Epidermal melanocyte (primary cell): ENCODE results near the gene HMGB2.

Experiments used
- DNase-seq: peaks from one replicate; pipeline ENCODE4 v3.0.0; 2011; ENCODE audit warnings: low spot score; ENCODE audit not compliant: insufficient read length

The HMGB2 gene

DNA sequence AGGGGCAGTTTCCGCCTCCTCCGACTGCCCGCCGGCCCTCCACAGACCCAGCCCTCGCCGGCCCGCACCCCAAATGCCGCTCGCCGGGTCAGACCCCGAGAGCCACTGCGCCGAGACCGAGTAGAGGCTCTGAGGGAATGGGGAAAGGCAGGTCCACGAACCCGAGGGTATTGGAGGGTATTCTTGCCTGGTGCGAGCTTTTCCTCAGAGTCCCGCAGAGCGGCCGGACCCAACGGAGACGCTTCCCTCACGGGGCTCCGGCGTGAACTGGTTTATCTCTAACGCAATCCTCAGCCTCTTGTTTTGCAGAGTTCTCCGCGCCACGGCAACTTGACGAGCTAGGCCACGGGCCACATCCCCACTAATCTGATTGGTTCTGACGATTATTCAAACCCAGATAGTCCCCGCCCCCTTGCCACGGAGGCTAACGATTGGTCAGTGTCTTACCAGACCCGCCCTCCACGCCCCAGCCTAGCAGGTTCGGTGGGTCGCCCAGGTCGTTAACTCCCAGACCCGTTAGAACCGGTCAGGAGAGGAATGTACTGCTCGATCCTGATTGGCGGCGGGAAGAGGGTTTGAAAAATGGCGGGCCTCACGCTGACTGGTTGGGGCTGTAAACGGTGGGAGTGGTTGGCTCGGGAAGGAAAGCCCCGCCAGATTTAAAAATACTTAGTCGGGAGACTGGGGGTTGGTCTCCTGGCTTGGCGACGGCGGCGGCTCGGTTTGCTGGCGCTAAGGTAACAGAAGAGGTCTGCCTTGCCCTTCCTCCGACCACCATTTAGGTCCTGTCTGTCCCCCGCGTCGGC, at the start of gene HMGB2:
Gene HMGB2 (minus strand): TSS at position 274 of the 806 bp plus-strand sequence. CDS start 709 bp downstream, outside the sequence.
- peak; percentile 97 for DNase-seq

- DNase-seq = no peak
Measured at GRCh38 chr4:173382349-173382748, 48.2 kb upstream of the HMGB2 start.

- DNase-seq = no peak
Measured at GRCh38 chr4:173381610-173382009, 47.5 kb upstream of the HMGB2 start.

DNA sequence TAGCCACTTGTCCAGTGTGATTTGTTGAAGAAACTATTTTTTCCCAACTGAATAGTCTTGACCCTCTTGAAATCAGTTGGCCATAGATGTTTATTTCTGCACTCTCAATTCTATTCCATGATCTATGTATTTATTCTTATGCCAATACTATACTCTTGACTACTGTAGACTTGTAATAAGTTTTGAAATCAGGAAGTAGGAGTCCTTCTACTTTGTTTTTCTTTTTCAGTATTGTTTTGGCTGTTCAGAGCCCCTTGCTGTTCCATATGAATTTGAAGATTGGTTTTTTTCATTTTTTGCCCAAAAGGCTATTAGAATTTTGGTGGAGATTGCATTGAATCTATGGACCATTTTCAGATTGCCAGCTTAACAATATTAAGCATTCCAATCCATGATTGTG, 46.8 kb upstream of the HMGB2 start:
- no peak for DNase-seq

- no peak for DNase-seq
Measured at GRCh38 chr4:173379929-173380328, 45.8 kb upstream of the HMGB2 start.

DNA sequence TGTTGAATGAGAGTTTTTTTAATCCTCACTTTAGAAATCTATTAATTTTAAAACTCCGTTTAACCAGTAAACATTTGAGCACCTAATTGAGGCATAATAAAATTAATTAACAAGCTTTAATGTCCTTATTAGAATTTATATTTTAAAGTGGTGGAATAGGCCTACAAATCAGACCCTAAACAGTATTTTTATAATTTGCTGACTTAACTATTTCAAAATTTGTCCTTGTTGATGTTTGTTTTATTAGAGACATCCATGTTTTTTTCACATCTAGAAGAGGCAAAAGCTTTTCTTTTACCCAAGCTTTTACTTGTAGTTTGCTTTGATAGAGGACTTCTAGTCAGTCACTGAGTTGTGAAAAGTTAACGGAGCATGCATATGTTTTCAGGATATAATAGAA, 40.4 kb upstream of the HMGB2 start:
- DNase-seq = no peak

GRCh38 chr4:173371292-173372192, 37.4 kb upstream of the HMGB2 start:
- peak; percentile 54 for DNase-seq

DNA sequence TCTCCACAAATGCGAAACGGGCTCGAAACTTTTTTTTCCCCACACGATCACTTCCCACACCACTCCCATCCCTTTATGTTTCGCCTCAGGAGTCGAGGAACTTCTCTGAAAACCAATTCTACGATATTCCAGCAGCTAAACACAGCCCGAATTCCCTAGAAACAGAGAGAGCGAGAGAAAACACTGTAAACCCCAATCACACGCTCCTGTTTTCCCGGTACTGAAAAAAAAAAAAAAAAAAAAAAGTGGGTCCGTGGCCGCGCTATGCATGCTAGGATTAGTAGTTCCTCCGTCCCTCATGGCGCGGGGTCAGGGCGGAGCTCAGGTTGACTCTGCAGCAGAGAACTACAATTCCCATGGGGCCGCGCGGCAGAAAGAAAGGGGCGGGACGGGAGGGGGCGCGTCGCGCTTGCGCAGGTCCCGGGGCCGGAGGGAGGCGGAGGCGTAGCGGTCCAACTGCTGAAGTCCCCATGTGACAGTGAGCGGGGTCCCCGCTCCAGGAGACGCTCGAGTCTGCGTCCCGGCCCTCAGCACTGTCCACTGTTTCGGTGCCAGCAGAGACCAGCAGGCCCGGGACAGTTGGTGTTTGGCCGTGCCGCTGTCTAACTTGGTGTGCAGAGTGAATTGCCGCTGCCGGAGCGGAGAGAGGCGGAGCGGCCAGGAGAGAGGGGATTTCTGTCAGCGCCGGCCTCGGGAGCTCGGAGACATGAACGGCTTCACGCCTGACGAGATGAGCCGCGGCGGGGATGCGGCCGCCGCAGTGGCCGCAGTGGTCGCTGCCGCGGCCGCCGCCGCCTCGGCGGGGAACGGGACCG, 36.5 kb upstream of the HMGB2 start, which contains the start of gene SAP30:
Gene SAP30 (plus strand): TSS at position 478 of the 815 bp plus-strand sequence. CDS start 229 bp downstream, at position 707.
- peak; percentile 71 for DNase-seq

GRCh38 chr4:173370130-173370476, 35.9 kb upstream of the HMGB2 start:
- DNase-seq = no peak

GRCh38 chr4:173367946-173368345, 33.8 kb upstream of the HMGB2 start:
- DNase-seq = no peak

DNA sequence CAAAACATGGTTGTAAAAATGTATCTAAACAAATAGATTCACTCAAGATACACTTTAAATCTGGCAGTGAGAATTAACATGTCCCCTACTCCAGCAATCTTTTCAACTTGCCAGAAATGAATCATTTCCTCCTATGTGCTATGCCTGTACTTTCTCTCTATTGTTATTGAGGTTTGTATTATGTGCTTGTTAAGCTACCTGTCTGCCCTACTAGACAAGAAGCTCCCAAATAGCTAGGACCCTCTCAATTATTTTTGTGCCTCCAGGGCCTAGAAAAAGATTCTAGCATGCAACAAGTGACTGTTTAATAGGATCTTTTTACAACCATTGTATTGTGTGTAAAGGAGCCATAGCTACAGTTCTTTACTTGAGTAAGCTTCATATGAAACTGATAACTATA, 33.1 kb upstream of the HMGB2 start:
- no peak for DNase-seq

DNA sequence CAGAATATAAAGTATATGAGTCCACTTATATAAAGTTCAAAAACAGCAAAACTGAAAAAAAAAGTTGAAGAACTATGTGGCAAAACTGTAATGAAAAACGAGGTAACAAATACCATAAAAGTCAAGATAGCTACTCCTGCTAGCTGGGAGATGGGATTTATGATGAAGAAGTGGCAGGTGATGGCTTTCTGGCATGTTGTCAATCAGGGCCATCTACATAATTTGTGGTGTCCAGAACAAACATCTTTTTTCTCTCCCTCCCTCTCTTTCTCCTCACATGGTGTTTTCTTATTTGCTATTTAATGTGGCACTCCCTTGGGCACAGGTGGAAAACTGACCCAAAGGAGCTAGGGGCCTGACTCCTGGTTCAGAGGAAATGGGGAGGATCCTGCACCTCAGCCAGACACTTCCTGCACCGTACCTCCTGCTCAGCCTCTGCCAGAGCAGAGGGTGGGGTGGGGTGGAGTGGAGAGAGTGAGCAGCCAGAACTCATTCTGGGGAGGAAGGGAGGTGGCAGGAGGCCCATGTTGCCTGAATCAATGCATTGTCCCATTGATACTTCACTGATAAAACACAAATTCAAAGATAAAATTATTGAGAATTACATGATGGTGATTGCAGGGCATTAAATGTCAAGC, 31.3 kb upstream of the HMGB2 start:
- DNase-seq = no peak

DNA sequence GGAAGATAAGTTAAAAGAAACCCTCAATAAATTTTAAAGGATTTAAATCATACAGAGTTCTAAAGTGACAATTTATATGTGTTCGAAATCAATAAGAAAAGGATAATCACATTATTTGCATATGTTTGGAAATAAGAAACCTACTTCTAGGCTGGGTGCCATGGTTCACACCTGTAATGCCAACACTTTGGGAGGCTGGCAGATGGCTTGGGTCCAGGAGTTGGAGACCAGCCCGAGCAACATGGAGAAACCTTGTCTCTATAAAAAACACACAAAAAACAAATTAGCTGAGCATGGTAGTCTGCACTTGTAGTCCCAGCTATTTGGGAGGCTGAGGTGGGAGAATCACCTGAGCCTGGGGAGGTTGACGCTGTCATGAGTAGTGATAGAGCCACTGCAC, 28.5 kb upstream of the HMGB2 start:
- DNase-seq = no peak

GRCh38 chr4:173360587-173361221, 26.5 kb upstream of the HMGB2 start:
- DNase-seq = no peak

DNA sequence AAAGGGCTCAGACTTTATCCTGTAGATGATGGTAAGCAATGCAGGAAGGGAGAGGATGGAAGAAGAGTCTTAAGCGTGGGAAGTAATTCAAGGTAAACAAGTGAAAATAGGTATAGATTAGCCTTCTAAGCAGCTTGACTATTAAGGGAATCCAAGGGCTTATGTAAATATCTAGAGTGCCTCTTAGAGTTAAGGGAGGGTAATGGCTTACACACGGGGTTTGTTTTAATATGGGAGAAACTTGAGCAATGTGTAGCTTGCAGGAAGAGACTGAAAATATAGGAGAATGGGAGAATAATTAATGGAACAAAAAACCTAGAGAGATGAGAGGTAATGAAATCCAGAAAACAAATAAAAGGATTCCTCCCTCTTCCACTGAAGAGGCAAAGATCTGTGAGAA, 23.8 kb upstream of the HMGB2 start:
- no peak for DNase-seq

DNA sequence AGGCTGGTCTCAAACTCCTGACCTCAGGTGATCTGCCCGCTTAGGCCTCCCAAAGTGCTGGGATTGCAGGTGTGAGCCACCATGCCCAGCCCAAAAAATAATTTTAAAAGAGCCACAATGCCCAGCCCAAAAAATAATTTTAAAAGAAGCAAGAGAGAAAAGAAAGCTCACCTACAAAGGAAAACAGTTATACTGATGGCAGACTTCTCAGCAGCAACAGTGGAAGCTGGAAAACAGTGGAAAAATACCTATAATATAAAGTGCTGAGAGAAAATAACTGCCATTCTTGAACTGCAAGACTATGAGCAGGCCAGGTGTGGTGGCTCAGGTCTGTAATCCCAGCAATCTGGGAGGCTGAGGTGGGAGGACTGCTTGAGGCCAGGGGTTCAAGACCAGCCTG, 13.3 kb upstream of the HMGB2 start:
- DNase-seq = no peak

GRCh38 chr4:173346074-173346473, 11.9 kb upstream of the HMGB2 start:
- DNase-seq = no peak

DNA sequence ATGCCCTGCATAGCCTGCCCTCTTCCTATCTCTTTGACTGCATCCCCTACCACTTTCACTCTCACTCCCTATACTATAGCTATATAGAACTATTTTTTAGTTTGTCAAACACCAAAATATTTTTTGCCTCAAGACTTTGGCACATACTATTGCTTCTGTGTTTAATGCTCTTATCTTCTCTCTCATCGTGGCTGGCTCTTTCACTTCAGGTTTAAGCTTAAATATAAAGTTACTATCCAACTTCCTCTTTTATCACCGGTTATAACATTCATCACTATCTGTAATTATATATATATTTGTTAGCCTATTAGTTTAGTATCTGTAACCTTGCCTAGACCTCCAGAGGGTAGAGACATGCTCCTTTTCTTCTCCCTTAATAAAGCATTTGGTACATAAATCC, 11.5 kb upstream of the HMGB2 start:
- DNase-seq = no peak

DNA sequence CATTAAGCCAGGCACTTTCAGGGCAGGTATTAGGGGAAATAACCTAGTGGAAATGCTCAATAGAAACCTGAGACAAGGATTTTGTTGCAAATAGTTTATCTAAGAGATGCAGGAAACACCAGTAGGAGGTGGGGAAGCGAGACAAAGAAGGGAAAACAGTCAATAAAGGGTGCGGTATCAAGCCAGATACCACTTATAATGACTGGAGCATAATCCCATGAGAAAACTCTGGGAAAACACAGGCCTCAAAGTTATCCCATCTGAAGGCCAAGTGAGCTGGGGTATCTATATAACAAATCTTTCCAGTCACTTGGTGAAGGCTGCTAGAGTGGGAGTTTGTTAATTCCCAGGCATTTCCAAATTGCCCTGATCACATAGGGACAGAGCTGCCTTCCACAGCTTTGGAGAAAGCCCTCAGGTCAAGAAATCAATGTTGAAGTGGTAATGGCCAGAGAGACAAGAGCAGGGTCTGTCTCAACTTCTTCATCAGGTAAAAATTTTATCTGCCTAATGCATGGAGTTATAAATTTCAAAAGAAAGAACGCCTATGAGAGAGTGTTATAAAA, 9.8 kb upstream of the HMGB2 start:
- no peak for DNase-seq

- DNase-seq = no peak
Measured at GRCh38 chr4:173337463-173337862, 3.3 kb upstream of the HMGB2 start.
